HepG2 (cell line): ENCODE data around the gene IGLL1. TPM values are rescaled to one million over a fixed set of nuclear protein-coding genes. Genes with fewer than 3 reads are reported as not detected.
"Not testable (repeated sequence)": the region's sequence is repeated elsewhere in the genome, so short reads cannot be mapped to it uniquely, and the experiment has no call there.

Experiments
- ATAC-seq: fragments of 200-7000 bp; cut with Tn5 transposase; 3 replicates; pipeline ENCODE4 v1.9.1; 2020; ENCODE audit warnings: mild to moderate bottlenecking, moderate library complexity
- BruUV-seq: library from RNA; stranded (reverse); fragments of 400-500 nt; replicated peaks from 2 replicates; lab custom pipeline; 2021; lab: Mats Ljungman, UMichigan
- CTCF ChIA-PET: fragments of 300-600 bp; formaldehyde crosslinking; extraction: SDS; loops from one replicate; lab custom pipeline; 2021; ENCODE audit warnings: low total read pairs, inconsistent platforms, low intra/inter-chr PET ratio; lab: Yijun Ruan, JAX
- POLR2A ChIA-PET: fragments of 350-600 bp; sonication (Branson Sonifier 250); formaldehyde crosslinking; loops from one replicate; lab custom pipeline; 2020; ENCODE audit warnings: antibody characterized with exemption, inconsistent platforms; lab: Yijun Ruan, JAX
- DNase-seq: peaks from one replicate; pipeline ENCODE4 v3.0.0-alpha.2; 2015; ENCODE audit warnings: low spot score
- FAIRE-seq: peaks from 3 replicates; lab custom pipeline; 2011; peaks lifted over from hg19 to GRCh38; lab: Jason Lieb, UNC
- H2AFZ ChIP-seq: one replicate; pipeline ENCODE4 v1.6.1; 2011; ENCODE audit warnings: low read length, inconsistent platforms
- H3K27ac ChIP-seq: fragments of 300-600 bp; 3 replicates; pipeline ENCODE4 v1.8.0; 2011; ENCODE audit warnings: mixed run types, mild to moderate bottlenecking, mixed read lengths, low read length, inconsistent platforms; ENCODE audit not compliant: insufficient read depth; ENCODE audit errors: extremely low read length
- H3K27me3 ChIP-seq, 2 experiments: fragments of 200-600 bp in 1 of 2; 2 replicates in 1 of 2; 3 replicates in 1 of 2; pipeline versions ENCODE4 v1.6.0 to v1.8.0; 2011; ENCODE audit warnings: low read length in 2 of 2, mild to moderate bottlenecking in 2 of 2, moderate library complexity in 2 of 2, inconsistent platforms in 1 of 2; ENCODE audit not compliant: insufficient read depth in 2 of 2, control insufficient read depth in 1 of 2
- H3K36me3 ChIP-seq, 2 experiments: fragments of 200-600 bp in 1 of 2; replicated peaks in 1 of 2; 2 replicates in 1 of 2; 3 replicates in 1 of 2; pipeline versions ENCODE4 v1.5.1 to v1.8.0; 2011; ENCODE audit warnings: low read length in 2 of 2, inconsistent platforms in 1 of 2; ENCODE audit not compliant: insufficient read depth in 2 of 2, control insufficient read depth in 1 of 2
- H3K4me1 ChIP-seq: 2 replicates; pipeline ENCODE4 v1.5.1; 2012; ENCODE audit warnings: low read length, inconsistent platforms; ENCODE audit not compliant: insufficient read depth
- H3K4me2 ChIP-seq: 2 replicates; pipeline ENCODE4 v1.6.0; 2011; ENCODE audit warnings: low read depth, low read length, inconsistent platforms
- H3K4me3 ChIP-seq, 3 experiments: fragments of 200-600 bp in 1 of 3; sonication (generic), shearing (Covaris generic) in 1 of 3; replicated peaks in 1 of 3; 2 replicates each; pipeline ENCODE4 v1.5.1; 2011 to 2016; ENCODE audit warnings: low read length in 3 of 3, inconsistent platforms in 2 of 3, low read depth in 2 of 3, mild to moderate bottlenecking in 2 of 3, control low read depth in 1 of 3, mixed read lengths in 1 of 3; ENCODE audit not compliant: insufficient read depth in 1 of 3
- H3K79me2 ChIP-seq: one replicate; pipeline ENCODE4 v1.6.1; 2011; ENCODE audit warnings: low read length, inconsistent platforms; ENCODE audit not compliant: insufficient read depth
- H3K9ac ChIP-seq: 2 replicates; pipeline ENCODE4 v1.6.0; 2011; ENCODE audit warnings: mild to moderate bottlenecking, low read depth, low read length, inconsistent platforms; ENCODE audit not compliant: insufficient read depth
- H3K9me3 ChIP-seq: 2 replicates; pipeline ENCODE4 v1.5.1; 2012; ENCODE audit warnings: mild to moderate bottlenecking, low read length
- H4K20me1 ChIP-seq: 2 replicates; pipeline ENCODE4 v1.6.0; 2011; ENCODE audit warnings: inconsistent platforms, mild to moderate bottlenecking, low read length, moderate library complexity; ENCODE audit not compliant: insufficient read depth
- BHLHE40 ChIP-seq: IDR thresholded peaks from 2 replicates; pipeline ENCODE4 v1.6.1; 2011; ENCODE audit warnings: low read length, improper control_type of control experiment
- MAZ ChIP-seq, 2 experiments: sonication (generic) in 1 of 2; formaldehyde crosslinking in 1 of 2; IDR thresholded peaks; 2 replicates each; pipeline versions ENCODE4 v1.5.0 to v1.6.1; 2012 to 2020; ENCODE audit warnings: low read depth in 2 of 2, mild to moderate bottlenecking in 2 of 2, borderline replicate concordance in 1 of 2, improper control_type of control experiment in 1 of 2, low read length in 1 of 2, missing genetic modification reagents in 1 of 2, moderate library complexity in 1 of 2
- MYC ChIP-seq: sonication (generic); formaldehyde crosslinking; IDR thresholded peaks from 2 replicates; pipeline ENCODE4 v1.9.0; 2021; ENCODE audit warnings: missing genetic modification reagents, borderline replicate concordance
- PATZ1 ChIP-seq: sonication (generic); formaldehyde crosslinking; IDR thresholded peaks from 2 replicates; pipeline ENCODE4 v1.4.0; 2020; ENCODE audit warnings: missing genetic modification reagents
- SKI ChIP-seq: fragments of 450-650 bp; IDR thresholded peaks from one replicate; pipeline ENCODE4 v1.6.1; 2018; ENCODE audit warnings: mild to moderate bottlenecking; ENCODE audit not compliant: partially characterized antibody
- SMC3 ChIP-seq: IDR thresholded peaks from 2 replicates; pipeline ENCODE4 v1.6.1; 2011; ENCODE audit warnings: low read length, improper control_type of control experiment
- SP4 ChIP-seq: sonication (generic); formaldehyde crosslinking; IDR thresholded peaks from 2 replicates; pipeline ENCODE4 v1.8.1; 2023; ENCODE audit warnings: mild to moderate bottlenecking, missing genetic modification reagents
- STAG1 ChIP-seq: sonication (generic); formaldehyde crosslinking; IDR thresholded peaks from 2 replicates; pipeline ENCODE4 v1.4.0; 2020; ENCODE audit warnings: missing genetic modification reagents
- TEAD3 ChIP-seq: optimal IDR thresholded peaks from 2 replicates; pipeline ENCODE3; 2016; ENCODE audit warnings: borderline replicate concordance
- ZNF431 ChIP-seq: sonication (generic); formaldehyde crosslinking; IDR thresholded peaks from 2 replicates; pipeline ENCODE4 v1.9.0; 2022; ENCODE audit warnings: missing genetic modification reagents, low read depth, mild to moderate bottlenecking, borderline replicate concordance
- ZNF768 ChIP-seq: sonication (generic); formaldehyde crosslinking; IDR thresholded peaks from 2 replicates; pipeline ENCODE4 v1.4.0; 2020; ENCODE audit warnings: missing genetic modification reagents
- ZNF788 ChIP-seq: sonication (generic); formaldehyde crosslinking; IDR thresholded peaks from 2 replicates; pipeline ENCODE4 v1.5.0; 2020; ENCODE audit warnings: mild to moderate bottlenecking, missing genetic modification reagents, borderline replicate concordance
- WGBS: methylation state at CpG from one replicate; pipeline ENCODE4 v1.1.6; 2017; ENCODE audit warnings: low lambda C conversion rate; 5-methylcytosine and 5-hydroxymethylcytosine counted together
- in situ Hi-C: cut with HindIII; loops from 2 replicates; pipeline ENCODE4 v1.10.0; 2017; ENCODE audit warnings: low pct_unique_long_range_greater_than_20kb; ENCODE audit not compliant: extremely low pct_ligation_motif_present
- intact Hi-C: fragments of 100-400 bp; cut with micrococcal nuclease; formaldehyde crosslinking; loops from one replicate; pipeline ENCODE4 v1.10.0; 2022; ENCODE audit not compliant: unreplicated experiment
- polyA plus RNA-seq, 8 experiments: library from polyadenylated mRNA; depleted of rRNA in 3 of 8; stranded (reverse) in 7 of 8; unstranded in 1 of 8; fragments of >200 nt; fragmentation: Illumina TruSeq in 4 of 8; extraction: Trizol in 4 of 8; gene quantifications; 2 replicates each; pipeline versions ENCODE4 v1.2.1 to v1.2.3, GENCODE V29; 2011 to 2016; ENCODE audit warnings: low read depth in 4 of 8, missing spikeins in 1 of 8, mixed read lengths in 1 of 8; ENCODE audit not compliant: insufficient read depth in 1 of 8
- total RNA-seq, 5 experiments: library from RNA; depleted of rRNA; stranded (reverse); fragments of >200 nt; fragmentation: Illumina TruSeq; extraction: Trizol; gene quantifications; 2 replicates each; pipeline ENCODE4 v1.2.3, GENCODE V29; 2016; ENCODE audit warnings: low read depth in 1 of 5
- TF ChIP-seq, protein P1 (sequence below): sonication (generic); formaldehyde crosslinking; IDR thresholded peaks from 2 replicates; pipeline ENCODE4 v1.5.0; 2020; ENCODE audit warnings: mild to moderate bottlenecking, missing genetic modification reagents, moderate library complexity
- TF ChIP-seq, protein P2 (sequence below): sonication (generic); formaldehyde crosslinking; IDR thresholded peaks from 2 replicates; pipeline ENCODE4 v1.5.1; 2020; ENCODE audit warnings: mild to moderate bottlenecking, missing genetic modification reagents

Gene IGLL1
- total and polyA plus RNA-seq, 2 of the 13 experiments (the other 11 are each of a cell fraction or from before 2014, with no cell fraction given): not detected

- peaks cover 44% of the 10 kb centered on the region for H3K4me1 ChIP-seq
- FAIRE-seq (peak; percentile 77), DNase-seq (peak; percentile 56), ATAC-seq (peak; percentile 95)
- CTCF ChIA-PET: interaction anchor here (0.8 kb wide), 1 partner anchor 222 kb away, joined by 5 read pairs; no protein-coding TSS in a partner anchor
- H2AFZ ChIP-seq; H3K9ac ChIP-seq; H3K27me3 ChIP-seq; H3K36me3 ChIP-seq; in situ Hi-C loops; H3K79me2 ChIP-seq; H3K27ac ChIP-seq; POLR2A ChIA-PET; H3K9me3 ChIP-seq; H3K4me2 ChIP-seq; H4K20me1 ChIP-seq; H3K4me3 ChIP-seq; BruUV-seq; TF ChIP-seq MAZ (IDR thresholded peaks at IDR 0.05; ENCODE audit: borderline replicate concordance, low read depth, low read length): not testable (repeated sequence)
- intact Hi-C loops: loop anchor here (5.0 kb wide), 1 partner anchor 50 kb away; no protein-coding TSS in a partner anchor
- no CpG with 5 or more reads among the region's 3 CpGs for WGBS
- peak; percentile 52; the same call in 1 of the 2 replicates for TF ChIP-seq ZNF788 (CRISPR knock-in tag)
- TF ChIP-seq SKI: peak; percentile 75
- peak; percentile 55 for TF ChIP-seq SMC3
- 0 out of 2 replicates have a peak, but pooled peaks have one; percentile 57 for TF ChIP-seq ZNF768 (CRISPR knock-in tag)
- TF ChIP-seq, protein P1, sequence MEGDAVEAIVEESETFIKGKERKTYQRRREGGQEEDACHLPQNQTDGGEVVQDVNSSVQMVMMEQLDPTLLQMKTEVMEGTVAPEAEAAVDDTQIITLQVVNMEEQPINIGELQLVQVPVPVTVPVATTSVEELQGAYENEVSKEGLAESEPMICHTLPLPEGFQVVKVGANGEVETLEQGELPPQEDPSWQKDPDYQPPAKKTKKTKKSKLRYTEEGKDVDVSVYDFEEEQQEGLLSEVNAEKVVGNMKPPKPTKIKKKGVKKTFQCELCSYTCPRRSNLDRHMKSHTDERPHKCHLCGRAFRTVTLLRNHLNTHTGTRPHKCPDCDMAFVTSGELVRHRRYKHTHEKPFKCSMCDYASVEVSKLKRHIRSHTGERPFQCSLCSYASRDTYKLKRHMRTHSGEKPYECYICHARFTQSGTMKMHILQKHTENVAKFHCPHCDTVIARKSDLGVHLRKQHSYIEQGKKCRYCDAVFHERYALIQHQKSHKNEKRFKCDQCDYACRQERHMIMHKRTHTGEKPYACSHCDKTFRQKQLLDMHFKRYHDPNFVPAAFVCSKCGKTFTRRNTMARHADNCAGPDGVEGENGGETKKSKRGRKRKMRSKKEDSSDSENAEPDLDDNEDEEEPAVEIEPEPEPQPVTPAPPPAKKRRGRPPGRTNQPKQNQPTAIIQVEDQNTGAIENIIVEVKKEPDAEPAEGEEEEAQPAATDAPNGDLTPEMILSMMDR: peak; percentile 89
- 0 out of 2 replicates have a peak, but pooled peaks have one; percentile 36 for TF ChIP-seq BHLHE40
- TF ChIP-seq MYC: peak; percentile 29; the same call in 1 of the 2 replicates
- TF ChIP-seq STAG1 (CRISPR knock-in tag): peak; percentile 86
- TF ChIP-seq TEAD3 (CRISPR knock-in tag): peak; percentile 41
- 0 out of 2 replicates have a peak, but pooled peaks have one; percentile 15 for TF ChIP-seq ZNF431 (CRISPR knock-in tag)
- TF ChIP-seq MAZ (CRISPR knock-in tag; IDR thresholded peaks at IDR 0.05; ENCODE audit: low read depth): peak; percentile 42
- 0 out of 2 replicates have a peak, but pooled peaks have one; percentile 42 for TF ChIP-seq PATZ1 (CRISPR knock-in tag)
- 0 out of 2 replicates have a peak, but pooled peaks have one; percentile 3 for TF ChIP-seq SP4 (CRISPR knock-in tag)
- TF ChIP-seq, protein P2, sequence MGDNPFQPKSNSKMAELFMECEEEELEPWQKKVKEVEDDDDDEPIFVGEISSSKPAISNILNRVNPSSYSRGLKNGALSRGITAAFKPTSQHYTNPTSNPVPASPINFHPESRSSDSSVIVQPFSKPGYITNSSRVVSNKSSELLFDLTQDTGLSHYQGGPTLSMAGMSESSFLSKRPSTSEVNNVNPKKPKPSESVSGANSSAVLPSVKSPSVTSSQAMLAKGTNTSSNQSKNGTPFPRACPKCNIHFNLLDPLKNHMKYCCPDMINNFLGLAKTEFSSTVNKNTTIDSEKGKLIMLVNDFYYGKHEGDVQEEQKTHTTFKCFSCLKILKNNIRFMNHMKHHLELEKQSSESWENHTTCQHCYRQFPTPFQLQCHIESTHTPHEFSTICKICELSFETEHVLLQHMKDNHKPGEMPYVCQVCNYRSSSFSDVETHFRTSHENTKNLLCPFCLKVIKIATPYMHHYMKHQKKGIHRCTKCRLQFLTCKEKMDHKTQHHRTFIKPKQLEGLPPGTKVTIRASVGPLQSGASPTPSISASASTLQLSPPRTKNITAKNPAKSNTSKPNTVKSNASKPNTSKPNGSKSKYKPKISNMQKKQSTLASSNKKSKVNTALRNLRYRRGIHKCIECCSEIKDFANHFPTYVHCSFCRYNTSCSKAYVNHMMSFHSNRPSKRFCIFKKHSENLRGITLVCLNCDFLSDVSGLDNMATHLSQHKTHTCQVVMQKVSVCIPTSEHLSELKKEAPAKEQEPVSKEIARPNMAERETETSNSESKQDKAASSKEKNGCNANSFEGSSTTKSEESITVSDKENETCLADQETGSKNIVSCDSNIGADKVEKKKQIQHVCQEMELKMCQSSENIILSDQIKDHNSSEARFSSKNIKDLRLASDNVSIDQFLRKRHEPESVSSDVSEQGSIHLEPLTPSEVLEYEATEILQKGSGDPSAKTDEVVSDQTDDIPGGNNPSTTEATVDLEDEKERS: 0 out of 2 replicates have a peak, but pooled peaks have one; percentile 30
Observed at GRCh38 chr22:23627401-23628055, 47.4 kb upstream of the IGLL1 start.
